K562 (cell line): Measurements from ENCODE around the gene TRUB2. TPM values are rescaled to one million over a fixed set of nuclear protein-coding genes. Genes with fewer than 3 reads are reported as not detected.

ENCODE experiments used
- FOXJ3 ChIP-seq: sonication (generic); formaldehyde crosslinking; IDR thresholded peaks from 2 replicates; pipeline ENCODE4 v1.4.0; 2020; ENCODE audit warnings: mild to moderate bottlenecking, missing genetic modification reagents
- MTA2 ChIP-seq: fragments of 450-650 bp; IDR thresholded peaks from 2 replicates; pipeline ENCODE4 v1.6.1; 2016; ENCODE audit warnings: low read depth
- NCOA6 ChIP-seq: fragments of 450-650 bp; IDR thresholded peaks from 2 replicates; pipeline ENCODE4 v1.6.1; 2017; ENCODE audit warnings: mild to moderate bottlenecking
- RERE ChIP-seq: sonication (generic); formaldehyde crosslinking; IDR thresholded peaks from 2 replicates; pipeline ENCODE4 v1.8.0; 2023; ENCODE audit warnings: missing genetic modification reagents, mild to moderate bottlenecking, borderline replicate concordance
- SPI1 ChIP-seq: IDR thresholded peaks from 2 replicates; pipeline ENCODE4 v1.6.1; 2011; ENCODE audit warnings: low read depth, low read length, control low read depth, borderline replicate concordance
- TSHZ1 ChIP-seq: fragments of 250-450 bp; sonication (Bioruptor Pico); IDR thresholded peaks from 2 replicates; pipeline ENCODE4 v1.4.0; 2020; ENCODE audit warnings: mild to moderate bottlenecking, moderate library complexity
- ZBTB2 ChIP-seq: fragments of 450-650 bp; IDR thresholded peaks from 2 replicates; pipeline ENCODE4 v1.6.1; 2016; ENCODE audit warnings: antibody characterized with exemption
- ZBTB5 ChIP-seq: fragments of 450-650 bp; IDR thresholded peaks from 2 replicates; pipeline ENCODE4 v1.6.1; 2017; ENCODE audit warnings: antibody characterized with exemption
- ZFP91 ChIP-seq: sonication (generic); formaldehyde crosslinking; IDR thresholded peaks from 2 replicates; pipeline ENCODE4 v1.8.0; 2022; ENCODE audit warnings: mild to moderate bottlenecking, missing genetic modification reagents
- ZNF699 ChIP-seq: fragments of 250-450 bp; sonication (Bioruptor Pico); IDR thresholded peaks from 2 replicates; pipeline ENCODE4 v1.8.0; 2021; ENCODE audit warnings: mild to moderate bottlenecking, moderate library complexity; ENCODE audit not compliant: insufficient replicate concordance
- polyA plus RNA-seq, 8 experiments: library from polyadenylated mRNA; depleted of rRNA in 4 of 8; stranded (reverse) in 5 of 8; unstranded in 3 of 8; fragments of >200 nt; fragmentation: Nextera tagmentation in 2 of 8; fragmentation: Illumina TruSeq in 1 of 8; extraction: Ambion mirVana in 2 of 8; extraction: Trizol in 1 of 8; gene quantifications; 2 replicates each; pipeline versions ENCODE4 v1.2.1 to v1.2.3, GENCODE V29; 2011 to 2014; ENCODE audit warnings: inconsistent platforms in 1 of 8, missing spikeins in 1 of 8
- total RNA-seq, 7 experiments: library from RNA; depleted of rRNA in 6 of 7; stranded (reverse); fragments of >200 nt in 6 of 7; fragmentation: Illumina TruSeq in 2 of 7; extraction: Trizol in 2 of 7; gene quantifications; 2 replicates each; pipeline versions ENCODE4 v1.2.1 to v1.2.3, GENCODE V29; 2011 to 2021; ENCODE audit warnings: low replicate concordance in 1 of 7

Gene TRUB2
- total and polyA plus RNA-seq, 9 of the 15 experiments (the other 6 are each of a cell fraction or from before 2014, with no cell fraction given): 9.3 to 110 (median 63.0) TPM

- TF ChIP-seq ZFP91: no peak
- TF ChIP-seq TSHZ1 (CRISPR knock-in tag): no peak
- TF ChIP-seq NCOA6: no peak
- TF ChIP-seq ZBTB2: no peak
- TF ChIP-seq MTA2: no peak
- TF ChIP-seq SPI1: peak; percentile 50; the same call in 1 of the 2 replicates
- TF ChIP-seq ZNF699 (CRISPR knock-in tag): no peak
- TF ChIP-seq RERE (CRISPR knock-in tag): no peak
- TF ChIP-seq ZBTB5: no peak
- TF ChIP-seq FOXJ3 (CRISPR knock-in tag): no peak
Measured at GRCh38 chr9:128296340-128297220, 25.7 kb downstream of the TRUB2 start (continued).
